Esophagus squamous epithelium (tissue), 5 donors: ENCODE data around the gene PLCB3. TPM values are rescaled to one million over a fixed set of nuclear protein-coding genes. Genes with fewer than 3 reads are reported as not detected.
A peak's percentile ranks its signal among the peaks of the same experiment; 100 is the strongest.

ENCODE experiments used
- DNase-seq: peaks from one replicate; lab custom pipeline; 2025; lab: John Stamatoyannopoulos, UW
- H3K27ac ChIP-seq, 4 donors: fragments of 200-600 bp; sonication (generic); one replicate each; pipeline ENCODE4 v1.5.1; 2016 to 2019; ENCODE audit warnings: mild to moderate bottlenecking in 1 of 4
- H3K27me3 ChIP-seq, 4 donors: fragments of 200-600 bp; sonication (generic); 1 replicate in 3 of 4; 2 replicates in 1 of 4; pipeline versions ENCODE4 v1.5.1 to v1.6.0; 2017 to 2021; ENCODE audit warnings: antibody characterized with exemption in 1 of 4
- H3K36me3 ChIP-seq, 3 donors: fragments of 200-600 bp; sonication (generic); one replicate each; pipeline ENCODE4 v1.5.1; 2016 to 2019
- H3K4me1 ChIP-seq, 3 donors: fragments of 200-600 bp; sonication (generic); one replicate each; pipeline ENCODE4 v1.5.1; 2017 to 2019
- H3K4me3 ChIP-seq, 4 donors: fragments of 200-600 bp; sonication (generic); 1 replicate in 3 of 4; 2 replicates in 1 of 4; pipeline ENCODE4 v1.5.1; 2016 to 2019; ENCODE audit warnings: mild to moderate bottlenecking in 2 of 4, moderate library complexity in 1 of 4
- H3K9me3 ChIP-seq, 3 donors: fragments of 200-600 bp; sonication (generic); one replicate each; pipeline ENCODE4 v1.5.1; 2016 to 2019
- POLR2A ChIP-seq, 4 donors: fragments of 450-650 bp; IDR thresholded peaks; one replicate each; pipeline ENCODE4 v1.6.1; 2017; ENCODE audit warnings: antibody characterized with exemption in 4 of 4, mild to moderate bottlenecking in 4 of 4, moderate library complexity in 3 of 4
- WGBS, 2 donors: methylation state at CpG; one replicate each; pipeline ENCODE4 v1.1.5; 2018; 5-methylcytosine and 5-hydroxymethylcytosine counted together
- intact Hi-C: fragments of 100-400 bp; cut with DNase I; formaldehyde crosslinking; loops from one replicate; pipeline ENCODE4 v1.15.0; 2022
- total RNA-seq, 4 donors: library from RNA; depleted of rRNA; stranded (reverse); fragments of >200 nt; gene quantifications; one replicate each; pipeline ENCODE4 v1.1.0, GENCODE V29; 2016
- TF ChIP-seq, protein P1 (sequence below), 6 experiments: fragments of 450-650 bp in 4 of 6; fragments of 200-600 bp in 2 of 6; sonication (generic) in 2 of 6; IDR thresholded peaks; one replicate each; pipeline ENCODE4 v1.5.1; 2016 to 2019; ENCODE audit warnings: antibody characterized with exemption in 6 of 6, mild to moderate bottlenecking in 4 of 6, moderate library complexity in 4 of 6
- donor health status: DM: yes; HTN: yes; CAD: no.

The PLCB3 gene
- total RNA-seq, 4 donors from 2014 or later, result 29.8 to 54.5 (median 42.4) TPM

DNA sequence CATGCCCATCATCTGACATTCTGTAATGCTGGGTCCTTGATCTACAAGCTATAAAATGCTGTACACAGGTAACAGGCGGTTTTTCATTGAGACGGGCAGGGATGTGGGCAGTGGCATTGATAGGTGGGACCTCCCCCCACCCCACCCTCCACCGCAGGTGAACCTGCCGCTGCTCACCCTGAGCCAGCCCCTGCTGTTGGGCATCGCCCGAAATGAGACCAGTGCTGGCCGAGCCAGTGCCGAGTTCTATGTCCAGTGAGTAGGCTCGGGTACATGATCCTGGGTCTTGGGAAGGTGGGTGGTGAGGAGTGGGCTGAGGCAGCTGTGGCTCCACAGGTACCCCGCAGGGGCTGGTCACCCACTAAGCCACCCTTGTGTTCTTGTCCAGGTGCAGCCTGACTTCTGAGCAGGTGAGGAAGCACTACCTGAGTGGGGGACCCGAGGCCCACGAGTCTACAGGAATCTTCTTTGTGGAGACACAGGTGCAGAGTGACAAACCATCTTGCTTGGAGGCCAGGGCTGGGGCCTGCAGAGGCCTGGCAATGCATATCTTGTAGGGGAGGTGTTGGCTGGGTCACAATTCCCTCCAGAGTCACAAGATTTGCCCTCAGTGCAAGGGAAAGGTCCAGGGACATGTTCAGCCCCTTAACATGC lies 22.1 kb upstream of the PLCB3 start:
- DNase-seq, result no peak
- no peak for TF ChIP-seq POLR2A (IDR thresholded peaks at IDR 0.05)
- TF ChIP-seq, protein P1, sequence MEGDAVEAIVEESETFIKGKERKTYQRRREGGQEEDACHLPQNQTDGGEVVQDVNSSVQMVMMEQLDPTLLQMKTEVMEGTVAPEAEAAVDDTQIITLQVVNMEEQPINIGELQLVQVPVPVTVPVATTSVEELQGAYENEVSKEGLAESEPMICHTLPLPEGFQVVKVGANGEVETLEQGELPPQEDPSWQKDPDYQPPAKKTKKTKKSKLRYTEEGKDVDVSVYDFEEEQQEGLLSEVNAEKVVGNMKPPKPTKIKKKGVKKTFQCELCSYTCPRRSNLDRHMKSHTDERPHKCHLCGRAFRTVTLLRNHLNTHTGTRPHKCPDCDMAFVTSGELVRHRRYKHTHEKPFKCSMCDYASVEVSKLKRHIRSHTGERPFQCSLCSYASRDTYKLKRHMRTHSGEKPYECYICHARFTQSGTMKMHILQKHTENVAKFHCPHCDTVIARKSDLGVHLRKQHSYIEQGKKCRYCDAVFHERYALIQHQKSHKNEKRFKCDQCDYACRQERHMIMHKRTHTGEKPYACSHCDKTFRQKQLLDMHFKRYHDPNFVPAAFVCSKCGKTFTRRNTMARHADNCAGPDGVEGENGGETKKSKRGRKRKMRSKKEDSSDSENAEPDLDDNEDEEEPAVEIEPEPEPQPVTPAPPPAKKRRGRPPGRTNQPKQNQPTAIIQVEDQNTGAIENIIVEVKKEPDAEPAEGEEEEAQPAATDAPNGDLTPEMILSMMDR (IDR thresholded peaks at IDR 0.05), result no peak
- peaks cover 32 to 95% (median 52%) of the 10 kb centered on the region in 3 donors for H3K4me1 ChIP-seq
- no peaks in the 10 kb centered on the region for H3K9me3 ChIP-seq
- H3K36me3 ChIP-seq, result no peaks in the 10 kb centered on the region
- no peaks in the 10 kb centered on the region for H3K27me3 ChIP-seq
- intact Hi-C loops, result no loop called here
- H3K4me3 ChIP-seq, result peak overlapping the region in 1 of 4 donors; percentile 84
- peak overlapping the region; percentile 86 to 97 (median 94) for H3K27ac ChIP-seq
- 92 to 100% methylated on average over 1 to 2 of the region's 12 CpGs for WGBS, 2 donors

DNA sequence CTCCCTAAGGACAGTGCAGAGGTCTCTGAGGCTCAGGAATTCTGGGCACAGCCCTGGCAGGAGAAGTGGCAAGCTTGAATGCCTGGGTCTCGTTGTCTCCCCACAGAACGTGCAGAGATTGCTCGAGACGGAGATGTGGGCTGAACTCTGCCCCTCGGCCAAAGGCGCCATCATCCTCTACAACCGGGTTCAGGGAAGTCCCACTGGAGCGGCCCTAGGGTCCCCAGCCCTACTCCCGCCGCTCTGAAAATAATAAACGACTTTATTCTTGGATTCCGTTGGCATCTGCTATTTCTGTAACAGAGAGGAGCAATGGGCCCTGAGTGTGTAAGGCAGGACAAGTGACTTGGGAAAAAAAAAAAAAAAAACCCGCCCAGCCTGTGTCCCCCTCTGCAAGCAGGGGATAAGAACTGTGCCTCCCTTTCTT lies 21.6 kb upstream of the PLCB3 start:
- no peaks in the 10 kb centered on the region for H3K9me3 ChIP-seq
- H3K4me1 ChIP-seq, result peaks cover 32 to 90% (median 51%) of the 10 kb centered on the region in 3 donors
- WGBS, 2 donors, result 19 to 30% methylated on average over 5 to 11 of the region's 13 CpGs
- peak overlapping the region; percentile 55 to 88 (median 82) for H3K4me3 ChIP-seq
- no peak for TF ChIP-seq POLR2A (IDR thresholded peaks at IDR 0.05)
- TF ChIP-seq, protein P1 (IDR thresholded peaks at IDR 0.05), result no peak
- intact Hi-C loops, result no loop called here
- no peak for DNase-seq
- no peaks in the 10 kb centered on the region for H3K27me3 ChIP-seq
- peak overlapping the region; percentile 86 to 97 (median 94) for H3K27ac ChIP-seq
- H3K36me3 ChIP-seq, result no peaks in the 10 kb centered on the region

DNA sequence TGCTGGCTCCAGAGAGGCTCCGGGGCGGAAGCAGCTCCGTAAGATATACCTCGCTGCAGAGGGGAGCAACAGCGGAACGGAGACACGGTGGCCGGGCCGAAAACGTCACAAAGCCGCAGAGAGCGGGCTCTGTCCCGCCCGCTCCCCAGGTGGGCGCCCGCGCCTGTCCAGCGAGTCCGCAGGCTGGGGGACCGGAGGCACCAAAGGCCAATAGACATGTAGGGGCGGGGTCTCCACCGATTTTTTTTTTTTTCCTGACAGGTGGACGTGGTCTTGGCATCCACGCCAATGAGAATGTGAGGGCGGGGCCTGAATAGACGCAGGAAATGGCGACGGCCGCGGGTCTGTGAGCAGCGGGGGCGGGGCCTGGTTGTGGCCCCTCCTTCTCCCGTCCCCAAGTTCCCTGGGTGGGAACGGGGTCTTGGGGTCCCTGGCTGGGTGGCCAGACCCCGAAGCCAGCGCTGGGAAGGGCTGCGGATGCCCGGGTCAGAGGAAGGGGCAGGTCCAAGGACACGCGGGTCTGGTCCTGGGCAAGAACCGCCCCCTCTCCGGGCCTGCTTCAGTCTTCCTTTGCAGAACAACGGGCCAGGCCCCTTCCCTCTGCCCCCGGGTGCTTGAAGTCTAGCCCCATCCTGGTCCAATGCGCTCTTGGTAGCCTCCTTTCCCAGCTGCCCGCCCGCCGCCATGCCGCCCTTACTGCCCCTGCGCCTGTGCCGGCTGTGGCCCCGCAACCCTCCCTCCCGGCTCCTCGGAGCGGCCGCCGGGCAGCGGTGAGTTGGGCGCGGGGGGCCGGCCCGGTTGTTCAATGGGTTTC lies 21.0 kb upstream of the PLCB3 start, which contains the start of gene DNAJC4:
TSS of gene DNAJC4 (plus strand) at position 378 of the 814 bp plus-strand sequence. CDS start at position 685, 307 bp downstream.
- Histone ChIP-seq H3K27me3 (no peaks in the 10 kb centered on the region), H3K27ac (peak within 1 kb of the TSS; percentile 86 to 97 (median 94)), H3K4me1 (peaks cover 33 to 90% (median 49%) of the 10 kb centered on the region in 3 donors), H3K36me3 (no peaks in the 10 kb centered on the region), H3K9me3 (no peaks in the 10 kb centered on the region), H3K4me3 (peak within 1 kb of the TSS; percentile 55 to 88 (median 82))
- 0 to 1% methylated on average over 20 to 21 of the region's 62 CpGs for WGBS, 2 donors
- intact Hi-C loops, result no loop called here
- TF ChIP-seq POLR2A (IDR thresholded peaks at IDR 0.05), result peak in 2 of 4 donors; percentile 24 to 57
- TF ChIP-seq, protein P1 (IDR thresholded peaks at IDR 0.05), result no peak
- peak; percentile 76 for DNase-seq

DNA sequence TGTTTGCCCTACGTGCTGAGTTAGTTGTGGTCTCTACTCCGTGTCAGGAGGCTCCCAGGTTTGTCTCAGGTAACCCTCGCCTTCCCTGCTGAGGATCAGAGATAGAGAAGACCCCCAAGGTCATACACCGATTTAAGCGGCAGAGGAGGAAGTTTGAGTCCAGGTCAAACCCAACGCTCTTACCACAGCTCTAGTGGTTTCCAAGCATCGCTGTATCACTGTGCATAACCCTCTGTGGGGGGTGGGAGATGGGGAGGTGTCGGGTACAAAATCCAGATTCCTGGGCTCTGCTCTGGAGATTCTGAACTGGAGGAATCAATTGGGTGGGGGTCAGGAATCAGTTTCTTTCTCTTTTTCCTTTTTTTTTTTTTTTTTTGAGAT lies 20.4 kb upstream of the PLCB3 start:
- Histone ChIP-seq H3K27me3 (no peaks in the 10 kb centered on the region), H3K4me3 (peak overlapping the region; percentile 55 to 88 (median 82)), H3K27ac (peak overlapping the region; percentile 86 to 97 (median 94)), H3K9me3 (no peaks in the 10 kb centered on the region), H3K36me3 (peaks cover 0 to 2% (median 0%) of the 10 kb centered on the region in 3 donors), H3K4me1 (peaks cover 36 to 90% (median 53%) of the 10 kb centered on the region in 3 donors)
- 6 to 8% methylated on average over 3 to 5 of the region's 8 CpGs for WGBS, 2 donors
- intact Hi-C loops, result no loop called here
- DNase-seq, result no peak
- TF ChIP-seq POLR2A (IDR thresholded peaks at IDR 0.05), result no peak
- TF ChIP-seq, protein P1 (IDR thresholded peaks at IDR 0.05), result no peak
